H1 (cell line): ENCODE data around the gene PRPF18. TPM values are rescaled to one million over a fixed set of nuclear protein-coding genes. Genes with fewer than 3 reads are reported as not detected.

Source experiments
- CTCF ChIA-PET: fragments of 300-600 bp; sonication (Branson Sonifier 250); formaldehyde crosslinking; loops from one replicate; lab custom pipeline; 2021; ENCODE audit not compliant: partially characterized antibody; lab: Charles Lee
- POLR2A ChIA-PET: fragments of 300-600 bp; sonication (Branson Sonifier 250); formaldehyde crosslinking; loops from one replicate; lab custom pipeline; 2021; ENCODE audit warnings: inconsistent platforms; ENCODE audit not compliant: partially characterized antibody; lab: Charles Lee
- DNase-seq, 2 experiments: peaks; one replicate each; pipeline versions ENCODE4 v3.0.0 to v3.0.0-alpha.2; 2010 to 2022; ENCODE audit warnings: low spot score in 2 of 2, low read depth in 1 of 2, mixed read lengths in 1 of 2
- FAIRE-seq: peaks from 2 replicates; lab custom pipeline; 2011; peaks lifted over from hg19 to GRCh38; lab: Jason Lieb, UNC
- H2AFZ ChIP-seq: 2 replicates; pipeline ENCODE4 v1.8.1; 2012; ENCODE audit warnings: low read length, inconsistent platforms
- H2AK5ac ChIP-seq: 2 replicates; pipeline ENCODE4 v1.6.1; 2013; ENCODE audit warnings: low read depth, low read length
- H2BK120ac ChIP-seq: replicated peaks from 2 replicates; pipeline ENCODE3; 2013; ENCODE audit warnings: low read depth, low read length, inconsistent platforms
- H2BK12ac ChIP-seq: 2 replicates; pipeline ENCODE4 v1.6.1; 2013; ENCODE audit warnings: low read depth, low read length
- H2BK15ac ChIP-seq: 2 replicates; pipeline ENCODE4 v1.6.1; 2013; ENCODE audit warnings: low read length
- H2BK20ac ChIP-seq: 2 replicates; pipeline ENCODE4 v1.6.1; 2013; ENCODE audit warnings: low read length
- H2BK5ac ChIP-seq: 2 replicates; pipeline ENCODE4 v1.6.1; 2013; ENCODE audit warnings: low read depth, low read length
- H3K14ac ChIP-seq: 2 replicates; pipeline ENCODE4 v1.6.1; 2013; ENCODE audit warnings: inconsistent platforms; ENCODE audit not compliant: insufficient read length
- H3K18ac ChIP-seq: 2 replicates; pipeline ENCODE4 v1.6.1; 2013; ENCODE audit warnings: low read length; ENCODE audit errors: extremely low read depth
- H3K23ac ChIP-seq: 2 replicates; pipeline ENCODE4 v1.6.1; 2013; ENCODE audit warnings: inconsistent platforms; ENCODE audit not compliant: insufficient read length
- H3K23me2 ChIP-seq: 2 replicates; pipeline ENCODE4 v1.6.1; 2013; ENCODE audit warnings: low read depth, low read length
- H3K27ac ChIP-seq: 2 replicates; pipeline ENCODE4 v1.6.1; 2011; ENCODE audit warnings: low read depth, low read length, inconsistent platforms
- H3K27me3 ChIP-seq, 4 experiments: replicated peaks in 1 of 4; 1 replicate in 1 of 4; 2 replicates in 3 of 4; pipeline versions ENCODE4 v1.6.1 to v1.8.1; 2011 to 2013; ENCODE audit warnings: low read length in 3 of 4, mild to moderate bottlenecking in 3 of 4, inconsistent platforms in 2 of 4, mixed read lengths in 2 of 4, moderate library complexity in 1 of 4; ENCODE audit not compliant: control insufficient read depth in 3 of 4, insufficient read depth in 3 of 4; ENCODE audit errors: extremely low read depth in 1 of 4
- H3K36me3 ChIP-seq, 4 experiments: 2 replicates each; pipeline versions ENCODE4 v1.6.1 to v1.8.1; 2011 to 2013; ENCODE audit warnings: mild to moderate bottlenecking in 4 of 4, low read length in 3 of 4, moderate library complexity in 2 of 4, control low read depth in 1 of 4, inconsistent platforms in 1 of 4; ENCODE audit not compliant: insufficient read depth in 4 of 4, control insufficient read depth in 2 of 4
- H3K4ac ChIP-seq: replicated peaks from 2 replicates; pipeline ENCODE3; 2013; ENCODE audit warnings: low read length, low read depth, mixed read lengths, inconsistent platforms; ENCODE audit not compliant: insufficient read length
- H3K4me1 ChIP-seq, 4 experiments: replicated peaks in 1 of 4; 1 replicate in 1 of 4; 2 replicates in 3 of 4; pipeline versions ENCODE4 v1.6.1 to v1.8.1; 2011 to 2013; ENCODE audit warnings: low read length in 3 of 4, inconsistent platforms in 2 of 4, mixed read lengths in 1 of 4; ENCODE audit not compliant: insufficient read depth in 4 of 4, control insufficient read depth in 3 of 4
- H3K4me2 ChIP-seq, 2 experiments: 2 replicates each; pipeline versions ENCODE4 v1.6.1 to v1.8.1; 2011 to 2013; ENCODE audit warnings: low read depth in 2 of 2, low read length in 2 of 2, control low read depth in 1 of 2, inconsistent platforms in 1 of 2, mild to moderate bottlenecking in 1 of 2; ENCODE audit not compliant: insufficient read depth in 1 of 2
- H3K4me3 ChIP-seq, 4 experiments: fragments of 200-600, 300-600 bp in 1 of 4; sonication (generic), shearing (Covaris generic), sonication (Bioruptor Twin) in 1 of 4; 2 replicates each; pipeline versions ENCODE4 v1.5.1 to v1.8.1; 2011 to 2016; ENCODE audit warnings: low read length in 4 of 4, low read depth in 3 of 4, control low read depth in 2 of 4, inconsistent platforms in 2 of 4, mild to moderate bottlenecking in 2 of 4, mixed read lengths in 1 of 4, moderate library complexity in 1 of 4; ENCODE audit not compliant: insufficient read depth in 2 of 4; ENCODE audit errors: extremely low read depth in 1 of 4
- H3K56ac ChIP-seq: replicated peaks from 2 replicates; pipeline ENCODE3; 2013; ENCODE audit warnings: low read depth, mild to moderate bottlenecking, mixed read lengths, low read length, inconsistent platforms; ENCODE audit not compliant: insufficient read length
- H3K79me1 ChIP-seq: 2 replicates; pipeline ENCODE4 v1.6.1; 2013; ENCODE audit warnings: low read depth, low read length, control low read depth
- H3K79me2 ChIP-seq, 2 experiments: 2 replicates each; pipeline versions ENCODE4 v1.6.1 to v1.8.1; 2012 to 2013; ENCODE audit warnings: low read length in 2 of 2, mild to moderate bottlenecking in 2 of 2, inconsistent platforms in 1 of 2; ENCODE audit not compliant: insufficient read depth in 2 of 2, control insufficient read depth in 1 of 2
- H3K9ac ChIP-seq, 4 experiments: replicated peaks in 1 of 4; 1 replicate in 1 of 4; 2 replicates in 3 of 4; pipeline versions ENCODE4 v1.6.1 to v1.8.1; 2011 to 2013; ENCODE audit warnings: low read depth in 3 of 4, low read length in 3 of 4, control low read depth in 2 of 4, mild to moderate bottlenecking in 2 of 4, moderate library complexity in 2 of 4, inconsistent platforms in 1 of 4; ENCODE audit errors: extremely low read depth in 1 of 4
- H3K9me3 ChIP-seq, 2 experiments: 2 replicates each; pipeline versions ENCODE4 v1.6.1 to v1.8.1; 2012 to 2013; ENCODE audit warnings: mild to moderate bottlenecking in 2 of 2, moderate library complexity in 2 of 2, control low read depth in 1 of 2, inconsistent platforms in 1 of 2, low read depth in 1 of 2, low read length in 1 of 2, mixed read lengths in 1 of 2; ENCODE audit not compliant: insufficient read depth in 2 of 2
- H4K20me1 ChIP-seq, 2 experiments: replicated peaks in 1 of 2; 2 replicates each; pipeline versions ENCODE3 to v1.8.1; 2011 to 2013; ENCODE audit warnings: inconsistent platforms in 2 of 2, low read length in 2 of 2, mild to moderate bottlenecking in 1 of 2; ENCODE audit not compliant: insufficient read depth in 2 of 2, control insufficient read depth in 1 of 2
- H4K5ac ChIP-seq: 2 replicates; pipeline ENCODE4 v1.6.1; 2013; ENCODE audit warnings: low read length, low read depth, mixed read lengths, inconsistent platforms; ENCODE audit not compliant: insufficient read length
- H4K8ac ChIP-seq: 2 replicates; pipeline ENCODE4 v1.8.0; 2013; ENCODE audit warnings: mild to moderate bottlenecking, moderate library complexity, low read length, inconsistent platforms; ENCODE audit not compliant: insufficient read depth; ENCODE audit errors: extremely low read depth
- H4K91ac ChIP-seq: replicated peaks from 2 replicates; pipeline ENCODE3; 2013; ENCODE audit warnings: low read length, mixed read lengths, inconsistent platforms; ENCODE audit not compliant: insufficient read length
- BRCA1 ChIP-seq: IDR thresholded peaks from 2 replicates; pipeline ENCODE4 v1.6.1; 2012; ENCODE audit warnings: low read depth, low read length, improper control_type of control experiment
- MAFK ChIP-seq: IDR thresholded peaks from 2 replicates; pipeline ENCODE4 v1.6.1; 2012; ENCODE audit warnings: low read depth, mild to moderate bottlenecking, improper control_type of control experiment, low read length
- WGBS, 2 experiments: shearing (Covaris generic) in 1 of 2; methylation state at CpG; one replicate each; pipeline versions ENCODE4 v1.1.6 to v1.1.7; 2013 to 2015; ENCODE audit warnings: low lambda C conversion rate in 2 of 2, mixed read lengths in 2 of 2, inconsistent platforms in 1 of 2, low coverage in 1 of 2, missing lambda C conversion rate in 1 of 2; ENCODE audit not compliant: insufficient replicate concordance in 2 of 2, insufficient coverage in 1 of 2, insufficient read length in 1 of 2; ENCODE audit errors: extremely low coverage in 1 of 2, missing lambda C conversion rate in 1 of 2; 5-methylcytosine and 5-hydroxymethylcytosine counted together
- polyA plus RNA-seq, 7 experiments: library from polyadenylated mRNA; depleted of rRNA in 3 of 7; stranded (reverse) in 5 of 7; unstranded in 2 of 7; fragments of >200 nt in 5 of 7; fragments of 200-250 nt in 2 of 7; gene quantifications; 1 replicate in 5 of 7; 2 replicates in 1 of 7; 4 replicates in 1 of 7; pipeline versions ENCODE4 v1.2.1 to v1.2.3, GENCODE V29; 2011 to 2013; ENCODE audit warnings: missing spikeins in 2 of 7, mixed read lengths in 2 of 7
- total RNA-seq: library from RNA; stranded (reverse); fragmentation: NEBNext Ultra II Directional; extraction: Animal tissue kit (Norgen Biotek cat#: 25700); gene quantifications from 2 replicates; pipeline ENCODE4 v1.2.1, GENCODE V29; 2021

PRPF18 gene
- total and polyA plus RNA-seq, 2 of the 8 experiments (the other 6 are each of a cell fraction or from before 2014, with no cell fraction given) = 3.8 to 12.6 TPM

GRCh38 chr10:13585943-13586342, 822 bp upstream of the PRPF18 start:
- CTCF ChIA-PET = interaction anchor here (0.7 to 1.5 kb wide), 6 partner anchors 11 to 214 kb away, joined by 3 to 6 read pairs (median 3); no protein-coding TSS in a partner anchor
- no peaks in the 10 kb centered on the region; a peak in 2 of 7 replicates for H3K27me3 ChIP-seq

More at GRCh38 chr10:13585943-13586342, 822 bp upstream of the PRPF18 start:
- H3K4me2 ChIP-seq = no peak overlapping the region; a peak in 1 of 4 replicates
- peaks cover 4% of the 10 kb centered on the region; the same call in 1 of the 2 replicates for H3K79me1 ChIP-seq
- no peak overlapping the region for H3K56ac ChIP-seq
- no peaks in the 10 kb centered on the region for H3K9me3 ChIP-seq
- no peak overlapping the region for H2AFZ ChIP-seq
- no peak overlapping the region for H2BK12ac ChIP-seq
- no peak overlapping the region for H4K8ac ChIP-seq
- no peak overlapping the region for H2AK5ac ChIP-seq
- H3K18ac ChIP-seq = no peak overlapping the region
- H2BK15ac ChIP-seq = no peak overlapping the region
- POLR2A ChIA-PET = interaction anchor here (1.9 kb wide), 1 partner anchor 236 kb away, joined by 4 read pairs; no protein-coding TSS in a partner anchor
- no peak overlapping the region for H2BK120ac ChIP-seq
- H2BK20ac ChIP-seq = no peak overlapping the region
- TF ChIP-seq BRCA1 (no peak), MAFK (peak; percentile 9; the same call in 1 of the 2 replicates)
- no peak overlapping the region for H2BK5ac ChIP-seq
- FAIRE-seq (no peak), DNase-seq (no peak)
- no peak overlapping the region for H3K4ac ChIP-seq
- 75% methylated on average over 4 of the region's 4 CpGs; no CpG with 5 or more reads in 1 of the 2 experiments for WGBS, 2 experiments
- no peaks in the 10 kb centered on the region for H3K36me3 ChIP-seq
- peaks cover 1% of the 10 kb centered on the region; the same call in 1 of the 2 replicates for H3K23me2 ChIP-seq
- H3K4me1 ChIP-seq = no peaks in the 10 kb centered on the region; a peak in 1 of 7 replicates
- H3K79me2 ChIP-seq = peaks cover 0 to 15% of the 10 kb centered on the region in 2 experiments; a peak in 3 of 4 replicates
- H3K27ac ChIP-seq = no peak overlapping the region
- no peak overlapping the region for H4K5ac ChIP-seq
- H4K20me1 ChIP-seq = peaks cover 0 to 2% of the 10 kb centered on the region in 2 experiments
- H3K9ac ChIP-seq = no peak overlapping the region
- no peak overlapping the region for H3K14ac ChIP-seq
- no peak overlapping the region for H4K91ac ChIP-seq
- H3K4me3 ChIP-seq = no peak overlapping the region
- H3K23ac ChIP-seq = no peak overlapping the region
